Measurements from ENCODE around the gene NKX1-2.

DNA sequence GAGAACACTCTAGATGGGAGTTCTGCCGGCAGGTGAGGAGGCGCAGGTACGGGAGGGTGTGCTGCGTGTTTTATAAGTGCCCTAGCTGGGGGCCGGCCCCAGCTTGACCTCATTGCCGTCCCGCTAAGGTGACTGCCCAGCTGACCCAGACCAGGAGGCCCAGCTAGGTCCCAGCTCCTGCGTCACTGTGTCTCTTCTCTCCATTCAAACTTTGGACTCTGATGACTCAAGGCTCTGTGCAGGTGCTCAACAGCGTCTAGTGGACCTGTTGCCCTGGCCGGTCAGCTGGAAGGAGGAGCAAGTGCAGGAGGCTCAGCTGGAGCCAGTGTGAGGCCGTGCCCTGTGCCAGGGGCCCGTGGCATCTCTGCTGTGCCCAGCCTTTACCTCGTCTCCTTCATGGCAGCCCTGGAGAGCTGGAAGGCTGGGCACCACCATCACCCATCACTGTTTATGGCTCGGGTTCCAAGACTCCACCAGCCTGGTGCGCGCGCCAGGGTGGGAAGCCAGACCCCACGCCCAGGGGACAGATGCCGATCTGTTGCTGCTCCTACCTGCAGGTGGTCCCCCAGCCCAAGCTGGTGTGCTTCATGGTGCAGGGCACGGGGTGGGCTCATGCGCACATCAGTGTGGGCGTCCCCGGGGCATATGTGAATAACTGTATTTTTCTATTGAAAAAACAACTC lies 26.3 kb upstream of the NKX1-2 start:
- TF ChIP-seq ZNF274 (IDR thresholded peaks at IDR 0.05; ENCODE audit: low read depth, low read length), result no peak
- TF ChIP-seq SUZ12 (IDR thresholded peaks at IDR 0.05; ENCODE audit: extremely low read depth, insufficient read depth, insufficient read length), result no peak
- TF ChIP-seq YY1 (IDR thresholded peaks at IDR 0.05; ENCODE audit: insufficient read depth, insufficient read length), result no peak
